Thymus (tissue), 11 donors: ENCODE data around the gene WDR48. TPM values are rescaled to one million over a fixed set of nuclear protein-coding genes. Genes with fewer than 3 reads are reported as not detected.

Experiments used
- DNase-seq, 9 donors: peaks; one replicate each; pipeline ENCODE4 v3.0.0-alpha.2; 2013; ENCODE audit warnings: low spot score in 9 of 9, low read depth in 6 of 9, missing footprints in 1 of 9
- H3K27ac ChIP-seq, 2 donors: one replicate each; pipeline ENCODE4 v1.5.1; 2013; ENCODE audit warnings: control low read depth in 1 of 2, low read depth in 1 of 2, low read length in 1 of 2, mild to moderate bottlenecking in 1 of 2, moderate library complexity in 1 of 2
- H3K27me3 ChIP-seq, 2 donors: one replicate each; pipeline ENCODE4 v1.5.1; 2013; ENCODE audit warnings: low read length in 1 of 2; ENCODE audit not compliant: control insufficient read depth in 2 of 2, insufficient read depth in 1 of 2
- H3K36me3 ChIP-seq, 2 donors: one replicate each; pipeline ENCODE4 v1.5.1; 2013; ENCODE audit warnings: low read length in 1 of 2, mild to moderate bottlenecking in 1 of 2, moderate library complexity in 1 of 2; ENCODE audit not compliant: control insufficient read depth in 2 of 2, insufficient read depth in 2 of 2
- H3K4me1 ChIP-seq, 2 donors: one replicate each; pipeline ENCODE4 v1.5.1; 2013; ENCODE audit warnings: low read length in 2 of 2; ENCODE audit not compliant: control insufficient read depth in 2 of 2, insufficient read depth in 2 of 2
- H3K4me3 ChIP-seq, 2 donors: one replicate each; pipeline ENCODE4 v1.5.1; 2013; ENCODE audit warnings: low read length in 2 of 2, control low read depth in 1 of 2, mild to moderate bottlenecking in 1 of 2
- H3K9me3 ChIP-seq, 2 donors: one replicate each; pipeline ENCODE4 v1.5.1; 2013; ENCODE audit warnings: low read length in 1 of 2, mild to moderate bottlenecking in 1 of 2; ENCODE audit not compliant: control insufficient read depth in 2 of 2, insufficient read depth in 1 of 2
- WGBS: extraction: QIAGEN DNeasy Blood & Tissue Kit; methylation state at CpG from one replicate; pipeline ENCODE4 v1.1.7; 2013; 5-methylcytosine and 5-hydroxymethylcytosine counted together
- polyA plus RNA-seq: library from polyadenylated mRNA; stranded (reverse); fragments of 200-250 nt; gene quantifications from one replicate; pipeline ENCODE4 v1.2.3, GENCODE V29; 2013
- total RNA-seq: library from RNA; stranded (reverse); fragments of 120-200 nt; gene quantifications from one replicate; pipeline ENCODE4 v1.2.4, GENCODE V29; 2013
- donor health status: healthy.

WDR48 gene
- total and polyA plus RNA-seq, 2 donors = 24.4 to 37.8 TPM

GRCh38 chr3:39144095-39144747 is 92.4 kb downstream of the WDR48 start:
- H3K4me3 ChIP-seq = no peak overlapping the region
- peaks cover 24 to 57% of the 10 kb centered on the region in 2 donors for H3K4me1 ChIP-seq
- H3K27ac ChIP-seq = no peak overlapping the region
- 90% methylated on average over 20 of the region's 20 CpGs for WGBS
- H3K36me3 ChIP-seq = peaks cover 49 to 59% of the 10 kb centered on the region in 2 donors
- no peak for DNase-seq
- no peaks in the 10 kb centered on the region for H3K27me3 ChIP-seq
- no peaks in the 10 kb centered on the region for H3K9me3 ChIP-seq

- Histone ChIP-seq H3K36me3 (peaks cover 49 to 59% of the 10 kb centered on the region in 2 donors), H3K4me1 (peaks cover 31 to 64% of the 10 kb centered on the region in 2 donors), H3K27me3 (no peaks in the 10 kb centered on the region), H3K4me3 (no peak overlapping the region), H3K27ac (no peak overlapping the region), H3K9me3 (no peaks in the 10 kb centered on the region)
- 97% methylated on average over 23 of the region's 23 CpGs for WGBS
- no peak for DNase-seq
These were observed 93.0 kb downstream of the WDR48 start for GRCh38 chr3:39144748-39145380.

DNA sequence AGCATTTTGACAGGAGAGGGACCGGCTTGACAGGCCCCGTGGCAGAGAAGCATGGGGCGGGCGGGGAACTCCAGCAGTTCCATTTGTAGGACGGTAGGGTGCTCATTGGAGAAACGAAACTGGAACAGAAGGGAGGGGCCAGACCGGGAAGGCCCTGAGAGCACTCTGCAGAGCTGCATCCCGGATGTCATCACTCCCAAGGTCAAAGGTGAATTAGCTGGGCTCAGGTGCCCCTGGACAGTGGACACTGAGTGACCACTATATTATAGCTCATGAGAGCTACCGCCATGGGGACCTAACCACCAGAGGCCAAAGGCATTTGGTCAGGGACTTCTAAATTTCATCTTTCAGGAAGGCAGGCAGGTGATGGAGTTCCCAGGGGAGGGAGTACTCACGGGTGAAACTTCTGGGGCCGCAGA is 94.3 kb downstream of the WDR48 start:
- H3K27ac ChIP-seq = peak overlapping the region in 1 of 2 donors; percentile 97
- H3K4me3 ChIP-seq = peak overlapping the region; percentile 50 to 62
- H3K27me3 ChIP-seq = no peaks in the 10 kb centered on the region
- peaks cover 44 to 55% of the 10 kb centered on the region in 2 donors for H3K36me3 ChIP-seq
- H3K9me3 ChIP-seq = no peaks in the 10 kb centered on the region
- peaks cover 41 to 76% of the 10 kb centered on the region in 2 donors for H3K4me1 ChIP-seq
- 84% methylated on average over 11 of the region's 11 CpGs for WGBS
- DNase-seq = peak in 1 of 9 donors; percentile 27

Other genes with a start within 250 kb of the WDR48 start
- gene SCN10A, start 235.8 kb upstream of the WDR48 start, total RNA-seq = not detected
- 0.02 TPM for gene SCN10A, start 235.8 kb upstream of the WDR48 start, polyA plus RNA-seq
- gene SCN11A, start 72 bp upstream of the WDR48 start, total RNA-seq = 0.38 TPM
- gene SCN11A, start 72 bp upstream of the WDR48 start, polyA plus RNA-seq = 0.59 TPM
- 19.7 TPM for gene GORASP1, start 55.6 kb downstream of the WDR48 start, total RNA-seq
- gene GORASP1, start 55.6 kb downstream of the WDR48 start, polyA plus RNA-seq = 26.2 TPM
- 1.3 TPM for gene TTC21A, start 55.7 kb downstream of the WDR48 start, total RNA-seq
- 12.3 TPM for gene TTC21A, start 55.7 kb downstream of the WDR48 start, polyA plus RNA-seq
- gene CSRNP1, start 101.6 kb downstream of the WDR48 start, total RNA-seq = 16.1 TPM
- gene CSRNP1, start 101.6 kb downstream of the WDR48 start, polyA plus RNA-seq = 26.1 TPM
- gene XIRP1, start 140.6 kb downstream of the WDR48 start, total RNA-seq = 0.52 TPM
- gene XIRP1, start 140.6 kb downstream of the WDR48 start, polyA plus RNA-seq = 1.1 TPM
- 2.3 TPM for gene CX3CR1, start 228.0 kb downstream of the WDR48 start, total RNA-seq
- gene CX3CR1, start 228.0 kb downstream of the WDR48 start, polyA plus RNA-seq = 0.55 TPM